DMS114 treated with DMSO at 0.1 percent for 48 hours (cell line): ENCODE results near the gene RELL2.

Source experiments
- DNase-seq: peaks from one replicate; lab custom pipeline; 2025; ENCODE audit not compliant: unreplicated experiment; lab: John Stamatoyannopoulos, UW

RELL2 gene

DNA sequence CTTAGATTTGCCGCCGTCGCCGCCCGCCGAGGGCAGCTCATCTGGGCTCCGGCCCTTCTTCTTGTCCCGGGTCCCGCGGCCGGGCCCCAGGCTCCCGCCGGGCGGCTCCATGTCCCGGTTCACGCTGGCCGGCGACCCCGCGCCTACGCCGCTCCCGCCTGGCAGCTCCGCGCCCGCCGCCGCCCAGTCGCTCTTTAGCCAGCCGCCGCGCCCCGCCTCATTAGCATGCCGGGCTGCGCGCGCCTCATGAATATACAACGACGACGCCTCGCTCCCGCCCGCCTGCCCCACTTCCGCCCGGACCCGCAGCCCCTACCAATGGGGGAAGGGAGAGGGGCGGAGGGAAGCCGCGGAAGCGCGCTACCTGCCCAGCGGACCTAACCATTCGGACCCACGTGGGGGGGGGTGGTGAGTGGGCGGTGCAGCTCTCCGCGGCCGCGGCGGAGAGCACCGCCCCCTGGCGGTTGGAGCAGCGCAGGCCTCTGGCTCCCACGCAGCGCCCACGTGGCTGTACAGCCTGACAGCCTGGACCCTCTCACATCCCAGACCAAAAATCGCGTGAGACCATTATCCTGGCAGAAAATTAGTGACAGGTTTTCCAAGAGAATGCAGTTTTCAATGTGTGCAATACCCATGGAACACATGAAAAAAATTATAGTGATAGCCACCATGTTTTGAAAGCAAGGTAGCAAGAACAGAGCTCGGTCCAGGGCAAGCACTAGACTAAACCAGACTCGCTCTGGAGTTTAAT is 17.8 kb upstream of the RELL2 start, which contains the start of gene DIAPH1:
TSS of gene DIAPH1 (minus strand) at position 197 of the 751 bp plus-strand sequence. CDS start at position 111, 86 bp downstream.
- DNase-seq: peak; percentile 89

GRCh38 chr5:141623186-141623585 is 13.6 kb upstream of the RELL2 start:
- no peak for DNase-seq

DNA sequence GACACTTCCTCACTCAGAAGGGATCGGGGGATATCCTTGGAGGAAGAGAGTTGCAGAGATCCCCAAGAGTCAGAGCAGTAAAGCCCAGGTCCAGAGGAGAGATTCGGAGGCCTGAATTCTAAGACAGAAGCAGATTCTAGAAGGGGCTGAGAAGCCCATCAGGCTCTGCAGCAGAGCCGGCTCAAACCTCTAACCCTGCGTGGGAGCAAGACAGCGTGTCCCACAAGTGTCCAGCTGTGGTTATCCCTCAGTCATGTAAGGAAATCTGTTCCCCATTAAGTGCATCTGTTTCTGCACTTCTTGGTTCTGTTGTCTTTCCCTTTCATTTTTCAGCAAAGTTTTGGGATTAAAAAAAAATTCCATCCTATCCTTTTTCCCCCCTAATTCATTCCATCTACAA is 13.2 kb upstream of the RELL2 start:
- no peak for DNase-seq

GRCh38 chr5:141628175-141628788 is 8.5 kb upstream of the RELL2 start:
- DNase-seq: no peak

GRCh38 chr5:141630570-141631140 is 6.1 kb upstream of the RELL2 start:
- DNase-seq: no peak

GRCh38 chr5:141632650-141633049 is 4.1 kb upstream of the RELL2 start:
- DNase-seq: no peak

DNA sequence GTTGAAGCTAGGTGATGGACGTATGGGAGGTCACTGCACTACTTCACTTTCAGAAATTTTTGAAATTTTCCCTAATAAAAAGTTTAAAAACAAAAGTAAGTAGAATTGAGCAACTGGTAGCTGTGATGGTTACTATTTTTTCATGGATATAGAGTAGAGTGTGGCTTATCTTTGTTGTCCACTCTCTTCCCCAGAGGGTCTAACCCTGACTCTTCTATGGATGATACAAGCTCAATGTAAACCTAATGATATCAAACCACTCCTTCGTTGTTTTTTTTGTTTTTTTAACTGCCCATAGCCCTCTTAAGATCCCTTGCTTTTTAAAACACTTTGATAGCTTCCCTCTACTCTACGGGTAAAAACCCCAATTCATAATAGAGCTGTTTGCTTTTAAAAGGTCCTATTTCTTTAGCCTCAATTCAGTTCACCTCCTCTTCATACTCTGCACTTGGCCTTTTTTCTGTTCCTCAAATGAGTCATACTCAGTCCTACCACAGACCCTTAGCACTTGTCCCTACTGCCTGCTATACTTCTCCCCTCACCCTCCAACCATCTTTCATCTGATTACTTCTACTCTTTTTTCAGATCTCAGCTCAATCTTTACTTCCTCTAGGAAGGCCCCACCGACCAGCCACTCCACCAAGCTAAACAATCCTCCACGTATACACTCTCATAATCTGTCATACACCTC is 2.8 kb upstream of the RELL2 start:
- DNase-seq: no peak

- no peak for DNase-seq
Measured at GRCh38 chr5:141634720-141635119, 2.1 kb upstream of the RELL2 start.

- DNase-seq: no peak
Measured at GRCh38 chr5:141635646-141636045, 1.2 kb upstream of the RELL2 start.

DNA sequence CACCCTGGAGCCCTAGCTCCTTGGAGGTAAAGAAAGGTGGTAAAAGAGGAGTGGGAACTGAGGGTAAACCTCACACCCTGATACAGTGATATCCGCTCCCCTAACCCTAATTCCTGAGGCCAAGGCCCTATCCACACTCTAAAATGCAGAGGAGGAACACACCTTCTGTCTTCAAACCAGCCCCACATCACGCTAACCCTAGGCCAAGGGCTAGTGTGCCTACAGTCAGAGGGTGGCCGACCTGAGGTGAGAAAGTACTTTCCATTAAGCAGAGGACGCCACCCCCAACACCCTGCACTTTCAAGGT is 738 bp upstream of the RELL2 start:
- no peak for DNase-seq

GRCh38 chr5:141637123-141637766 is 448 bp downstream of the RELL2 start:
- no peak for DNase-seq

GRCh38 chr5:141637767-141638419 is 1.1 kb downstream of the RELL2 start:
- DNase-seq: no peak

- no peak for DNase-seq
Measured at GRCh38 chr5:141638771-141639170, 2.0 kb downstream of the RELL2 start.

- DNase-seq: no peak
Measured at GRCh38 chr5:141639357-141640050, 2.7 kb downstream of the RELL2 start.

DNA sequence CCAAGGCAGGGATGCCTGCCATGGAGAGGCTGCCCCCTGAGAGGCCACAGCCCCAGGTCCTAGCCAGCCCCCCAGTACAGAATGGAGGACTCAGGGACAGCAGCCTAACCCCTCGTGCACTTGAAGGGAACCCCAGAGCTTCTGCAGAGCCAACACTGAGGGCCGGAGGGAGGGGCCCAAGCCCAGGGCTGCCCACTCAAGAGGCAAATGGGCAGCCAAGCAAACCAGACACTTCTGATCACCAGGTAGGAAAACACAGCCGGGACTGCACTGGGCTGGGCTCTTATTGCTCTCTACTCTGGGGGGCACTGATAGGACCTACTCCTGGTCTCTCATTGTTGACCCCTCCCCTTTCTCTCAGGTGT is 3.2 kb downstream of the RELL2 start:
- no peak for DNase-seq

DNA sequence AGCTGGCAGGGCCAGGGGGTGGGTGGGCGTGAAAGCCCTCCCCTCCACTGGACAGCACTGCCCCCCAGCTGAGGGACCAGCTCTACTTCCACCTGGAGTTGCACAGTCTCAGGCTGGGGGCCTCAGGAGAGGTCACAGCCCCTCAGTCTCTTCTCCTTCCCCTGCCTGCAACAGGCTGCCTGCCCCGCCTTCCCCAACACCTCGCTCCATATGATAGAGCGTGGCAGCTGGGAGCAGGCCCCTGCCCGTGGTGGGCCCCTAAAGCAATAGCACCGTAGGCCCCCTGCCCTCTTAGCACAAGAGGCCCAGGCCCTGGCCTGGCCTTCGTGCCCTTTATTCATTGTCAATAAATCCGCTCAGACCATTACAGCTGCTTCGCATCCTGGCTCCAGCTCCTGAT is 3.9 kb downstream of the RELL2 start:
- DNase-seq: no peak

GRCh38 chr5:141641634-141642267 is 5.0 kb downstream of the RELL2 start:
- no peak for DNase-seq

- no peak for DNase-seq
Measured at GRCh38 chr5:141646026-141646425, 9.2 kb downstream of the RELL2 start.

- no peak for DNase-seq
Measured at GRCh38 chr5:141647242-141647641, 10.4 kb downstream of the RELL2 start.

- no peak for DNase-seq
Measured at GRCh38 chr5:141647851-141648250, 11.1 kb downstream of the RELL2 start.
